NCI-H187 (cell line): ENCODE results near the gene SEMA5B.

Experiments
- DNase-seq, 2 experiments: peaks; one replicate each; lab custom pipeline; 2025; lab: John Stamatoyannopoulos, UW

The SEMA5B gene

DNA sequence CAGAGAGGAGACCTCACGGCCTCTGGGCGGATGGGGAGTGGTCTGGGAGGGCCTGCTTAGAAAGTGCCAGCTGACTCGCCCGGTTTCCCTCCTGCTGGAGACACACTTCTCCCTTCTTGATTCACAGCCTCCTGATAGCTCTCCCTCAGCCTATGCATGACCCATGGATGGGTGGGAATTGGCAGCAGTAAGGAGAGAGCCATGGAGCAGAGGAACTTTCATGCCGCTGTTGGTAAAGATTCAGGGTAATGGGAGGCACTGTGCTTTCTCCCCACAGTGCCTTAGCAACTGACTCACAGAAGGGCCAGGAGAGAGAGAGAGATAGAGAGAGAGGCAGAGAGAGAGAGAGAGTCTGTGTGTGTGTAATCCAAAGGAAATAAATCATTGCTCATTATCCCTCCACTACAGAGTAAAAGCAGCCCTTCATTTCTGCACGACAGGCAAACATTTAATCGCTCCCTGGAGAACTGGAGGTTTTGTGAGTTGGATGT is 82.8 kb downstream of the SEMA5B start:
- no peak for DNase-seq

DNA sequence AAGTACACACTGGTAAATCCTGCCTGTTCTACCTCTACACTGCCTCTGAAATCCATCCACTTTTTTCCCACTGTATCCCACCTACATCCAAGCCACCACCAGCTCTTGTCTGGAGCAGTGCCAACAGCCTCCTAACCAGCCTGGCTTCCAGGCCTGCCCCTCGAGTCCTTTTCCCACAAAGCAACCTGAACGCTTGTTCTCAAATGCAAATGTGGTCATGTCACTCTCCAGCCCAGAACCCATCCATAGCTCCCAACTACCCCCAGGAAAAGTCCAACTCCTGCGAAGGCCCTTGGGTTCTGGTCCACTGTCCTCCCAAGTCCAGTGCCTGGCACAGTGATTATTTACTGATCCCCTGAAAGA is 83.8 kb downstream of the SEMA5B start:
- no peak for DNase-seq

DNA sequence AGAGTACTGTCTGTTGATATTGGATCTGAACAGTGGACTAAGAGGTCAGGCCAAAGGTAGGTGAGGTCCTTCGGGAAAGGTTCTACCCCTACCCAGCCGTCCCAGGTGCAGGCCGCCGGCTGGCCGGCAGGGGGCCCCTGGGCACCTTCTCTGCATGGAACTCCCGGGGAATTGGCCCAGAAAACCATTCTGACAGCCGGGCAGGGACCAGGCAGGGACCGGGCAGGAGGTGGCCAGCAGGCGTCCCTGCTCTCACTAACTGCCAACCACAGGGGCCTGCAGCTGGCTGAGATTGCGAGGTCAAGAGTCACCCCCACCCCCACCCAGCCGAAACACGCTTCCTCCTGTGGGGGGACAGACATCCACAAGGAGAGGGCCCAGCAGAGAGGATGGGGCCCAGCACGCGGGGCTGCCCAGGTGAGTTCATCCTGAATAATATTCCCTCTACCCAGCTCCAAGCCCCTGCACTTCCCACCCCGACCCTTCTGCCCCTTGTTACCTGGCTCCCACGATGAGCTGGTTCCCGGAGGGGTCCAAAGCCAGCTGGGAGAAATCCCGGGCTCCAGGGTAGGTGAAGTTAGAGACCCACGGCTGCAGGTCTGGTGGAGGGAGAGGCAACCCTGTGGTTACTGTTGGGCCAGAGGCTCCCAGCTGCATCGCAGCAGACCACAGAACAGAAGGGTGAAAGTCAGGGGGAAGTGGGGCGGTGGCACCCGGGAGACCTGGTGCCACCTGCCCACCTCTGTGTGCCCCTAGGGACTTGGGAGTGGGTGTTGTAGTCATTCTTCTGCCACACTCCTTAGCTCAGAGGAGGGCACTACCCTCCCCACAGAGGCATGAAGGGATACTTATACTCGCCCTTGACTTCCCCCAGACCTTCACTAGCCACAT is 84.4 kb downstream of the SEMA5B start:
- DNase-seq, result peak in 1 of 2 experiments; percentile 10

DNA sequence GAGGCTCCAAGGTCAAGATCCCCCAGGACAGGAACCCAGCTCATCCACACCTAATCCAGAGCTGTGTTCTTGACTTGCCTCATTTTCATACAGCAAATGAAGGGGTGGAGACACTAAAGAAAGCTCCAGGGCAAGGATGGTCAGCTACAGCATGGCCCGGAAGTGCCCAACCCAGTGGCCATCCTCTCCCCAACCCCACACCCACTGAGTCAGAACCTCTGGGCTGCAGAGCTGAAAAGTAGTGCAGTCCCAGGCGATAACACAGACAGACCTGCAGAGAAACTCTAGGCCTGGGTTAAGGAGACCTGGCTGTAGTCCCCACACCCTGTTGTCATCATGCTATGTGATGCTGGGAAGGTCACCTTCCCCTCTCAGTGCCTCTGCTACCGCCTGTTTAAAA is 85.3 kb downstream of the SEMA5B start:
- DNase-seq, result no peak

DNA sequence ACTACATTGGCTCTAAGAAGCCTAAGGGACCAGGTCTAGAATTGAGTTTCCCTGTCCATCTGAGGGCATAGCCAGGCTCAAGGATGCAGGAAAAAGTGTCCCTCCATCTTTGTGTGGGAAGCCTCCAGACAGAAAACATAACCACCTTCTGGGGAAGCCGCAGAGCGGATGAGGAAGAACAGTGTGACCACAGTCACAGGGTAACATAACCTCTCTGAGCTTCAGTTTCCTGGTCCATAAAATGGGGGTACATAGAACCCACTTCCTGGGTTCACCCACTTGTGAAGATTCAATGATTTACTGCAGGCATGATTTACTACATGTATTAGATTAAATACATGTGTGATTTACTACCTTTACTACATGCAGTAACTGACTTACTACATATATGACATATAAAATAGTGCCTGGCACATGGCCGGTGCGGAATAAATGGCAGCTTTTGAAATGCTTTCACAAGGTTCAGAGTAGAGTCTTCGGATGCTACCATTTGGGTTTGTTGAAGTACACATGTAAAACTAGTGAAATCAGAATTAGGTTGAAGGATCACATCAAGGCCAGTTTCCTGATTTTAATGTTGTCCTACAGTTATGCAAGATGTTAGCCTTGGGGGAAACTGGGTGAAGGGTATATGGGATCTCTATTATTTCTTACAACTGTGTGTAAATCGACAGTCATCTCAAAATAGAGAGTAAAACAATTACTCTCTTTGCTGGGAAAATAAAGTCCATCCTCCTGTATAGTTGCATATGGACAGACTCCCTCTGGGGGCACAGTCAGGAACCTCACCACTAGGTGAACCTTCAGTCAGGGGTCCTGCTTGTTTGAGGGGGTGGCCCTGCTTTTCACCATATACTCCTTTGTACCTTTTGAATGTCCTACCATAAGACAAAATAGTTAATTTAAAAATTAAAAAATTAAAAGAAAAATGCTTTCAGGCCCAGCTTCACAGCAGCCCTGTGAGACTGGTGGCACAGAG is 86.0 kb downstream of the SEMA5B start:
- DNase-seq, result no peak

DNA sequence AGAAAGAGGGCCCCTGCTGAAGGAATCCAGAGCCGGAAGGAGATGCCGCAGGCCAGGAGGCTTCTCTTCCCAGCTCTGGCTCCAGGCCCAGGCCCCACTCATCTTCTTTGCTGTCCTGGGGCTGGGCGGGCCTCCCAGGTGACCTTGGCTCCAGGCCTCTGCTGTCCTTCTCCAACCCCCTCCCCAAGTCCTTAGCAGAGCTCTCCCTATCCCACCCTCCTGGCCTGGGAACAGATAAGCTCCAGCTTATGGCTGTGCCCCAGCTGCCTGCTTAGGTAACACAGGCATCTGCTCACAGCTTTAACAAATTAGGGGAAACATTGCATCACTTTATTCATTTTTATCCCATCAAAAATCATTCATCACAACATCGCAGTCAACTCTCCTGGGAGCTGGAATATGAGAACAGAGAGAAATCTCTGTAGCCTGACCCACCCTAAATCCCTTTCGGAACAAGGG is 86.9 kb downstream of the SEMA5B start:
- no peak for DNase-seq

DNA sequence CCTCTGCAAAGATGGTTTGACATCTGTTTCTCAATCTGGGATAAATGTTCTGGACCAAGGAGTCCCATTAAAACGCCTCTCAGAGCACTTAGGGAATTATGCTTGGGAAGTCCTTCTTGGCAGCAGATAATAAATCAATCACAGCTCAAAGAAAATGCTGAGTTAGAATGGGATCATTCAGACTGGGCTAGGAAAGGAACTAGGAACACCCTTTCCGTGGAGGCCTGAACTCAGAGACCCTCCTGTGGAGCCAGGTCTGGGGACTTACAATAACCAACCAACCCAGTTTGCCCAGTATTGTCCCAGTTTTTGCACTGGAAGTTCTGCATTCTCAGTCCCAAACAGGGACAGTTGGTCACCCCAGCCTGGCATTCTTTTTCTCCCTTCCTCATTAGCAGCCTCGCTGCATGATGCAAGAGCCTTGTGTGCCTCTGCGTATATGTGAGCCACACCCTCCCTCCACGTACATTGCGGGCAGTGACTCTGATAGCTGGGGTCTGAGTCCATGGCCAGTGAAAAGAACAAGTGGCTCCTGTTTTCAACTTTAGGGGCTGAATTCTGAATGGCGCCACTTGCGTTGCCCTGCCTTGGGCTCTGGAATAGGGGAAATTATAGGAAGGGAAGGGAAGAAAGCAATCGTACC is 88.7 kb downstream of the SEMA5B start:
- DNase-seq, result no peak

DNA sequence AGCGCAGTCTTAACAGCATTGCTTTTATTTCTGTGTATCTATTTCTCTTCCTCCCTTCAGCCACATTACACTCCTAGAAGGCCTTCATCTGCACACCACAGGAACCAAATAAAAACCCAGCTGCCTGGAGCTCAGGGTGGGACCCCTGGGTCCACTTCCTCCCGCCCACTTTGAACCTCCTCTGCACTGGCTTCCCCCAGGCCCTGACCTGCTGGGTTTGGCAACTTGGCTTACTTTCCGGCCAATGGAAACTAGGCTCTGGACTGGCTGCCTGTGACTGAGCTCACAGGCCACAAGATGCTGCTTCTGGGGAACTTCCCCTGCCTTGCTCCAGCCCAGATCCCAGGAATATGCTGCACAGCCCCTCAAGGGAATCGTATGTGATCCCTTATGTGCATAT is 89.8 kb downstream of the SEMA5B start:
- DNase-seq, result no peak

DNA sequence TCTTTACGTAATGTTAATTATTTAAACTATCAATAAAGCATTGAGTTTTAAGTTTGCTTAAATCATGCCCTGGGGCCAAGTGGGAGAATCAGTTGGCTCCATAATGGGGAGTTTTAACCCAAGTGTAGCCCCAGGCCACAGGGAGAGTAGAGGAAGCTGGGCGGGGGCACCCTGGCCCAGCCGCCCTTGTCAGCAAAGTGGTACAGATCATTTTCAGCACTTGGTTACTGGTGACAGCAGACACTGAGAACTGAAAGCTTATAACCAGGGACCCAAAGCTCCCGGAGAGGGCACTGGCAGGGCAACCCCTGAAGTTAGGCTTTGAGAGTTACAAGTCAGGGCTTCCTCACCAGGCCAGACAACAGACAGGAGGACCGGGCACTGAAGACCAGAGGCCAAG is 90.6 kb downstream of the SEMA5B start:
- DNase-seq, result no peak

DNA sequence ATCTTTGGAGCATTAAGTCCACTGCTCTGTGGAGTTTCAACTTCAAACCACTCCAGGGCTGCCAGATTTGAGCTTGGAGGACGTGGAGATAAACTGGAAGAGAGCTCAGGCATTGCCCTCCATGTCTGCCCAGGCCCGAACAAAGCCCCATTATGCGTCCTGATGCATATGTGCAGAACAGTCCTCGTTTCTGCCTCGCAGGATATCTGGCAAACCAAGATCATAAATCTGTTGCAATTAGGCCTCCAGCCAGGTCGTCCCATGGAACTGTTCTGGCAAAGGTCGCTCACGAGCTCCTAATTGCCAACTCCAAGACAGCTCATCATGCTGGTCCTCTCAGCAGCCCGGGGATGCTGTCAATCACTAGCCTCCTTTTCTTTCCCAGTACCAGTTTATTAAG is 91.2 kb downstream of the SEMA5B start:
- no peak for DNase-seq

DNA sequence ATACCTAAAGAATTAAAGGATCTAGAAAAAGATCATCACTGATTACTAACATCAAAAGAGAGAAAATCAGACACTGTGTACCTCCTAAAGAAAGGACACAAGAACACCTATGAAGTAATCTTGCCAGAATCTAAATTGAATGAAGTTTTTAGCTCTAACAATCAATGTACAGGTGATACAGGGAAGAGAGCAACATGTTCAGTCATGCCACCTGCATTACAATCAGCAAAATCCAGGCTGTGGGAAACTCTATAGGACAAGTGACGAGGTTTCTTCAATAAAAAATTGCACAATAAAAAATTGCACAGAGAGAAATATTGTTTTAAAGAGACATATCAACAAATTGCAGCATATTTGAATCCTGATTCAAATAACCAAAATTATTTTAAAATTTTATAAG is 93.3 kb downstream of the SEMA5B start:
- no peak for DNase-seq

DNA sequence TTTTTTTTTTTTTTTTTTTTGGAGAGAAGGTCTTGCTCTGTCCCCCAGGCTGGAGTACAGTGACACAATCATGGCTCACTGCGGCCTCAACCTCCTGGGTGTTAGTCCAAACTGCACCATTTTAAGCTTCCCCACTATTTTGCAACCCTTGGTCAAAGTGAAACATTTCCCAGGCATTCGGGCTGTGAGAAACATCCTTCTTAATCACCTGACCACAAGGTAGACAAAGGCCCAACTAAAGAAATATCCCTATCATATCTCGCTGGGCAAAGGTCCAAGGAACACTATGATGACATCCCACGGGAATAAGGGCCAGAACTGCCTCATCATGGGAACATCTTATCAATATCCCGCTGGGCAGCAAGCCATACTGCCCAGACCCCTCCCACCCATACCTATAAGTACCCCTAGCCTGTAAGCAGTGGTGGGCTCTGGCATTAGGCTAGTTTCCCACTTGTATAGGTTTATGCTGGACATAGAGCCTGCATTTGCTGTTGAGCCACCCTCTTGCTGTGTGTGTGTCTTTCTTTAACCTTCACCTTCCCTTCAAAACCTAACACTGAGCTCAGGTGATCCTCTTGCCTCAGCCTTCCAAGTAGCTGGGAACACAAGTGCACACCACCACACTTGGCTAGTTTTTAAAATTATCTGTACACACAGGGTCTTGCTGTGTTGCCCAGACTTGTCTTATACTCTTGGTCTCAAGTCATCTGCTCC is 95.2 kb downstream of the SEMA5B start:
- no peak for DNase-seq

DNA sequence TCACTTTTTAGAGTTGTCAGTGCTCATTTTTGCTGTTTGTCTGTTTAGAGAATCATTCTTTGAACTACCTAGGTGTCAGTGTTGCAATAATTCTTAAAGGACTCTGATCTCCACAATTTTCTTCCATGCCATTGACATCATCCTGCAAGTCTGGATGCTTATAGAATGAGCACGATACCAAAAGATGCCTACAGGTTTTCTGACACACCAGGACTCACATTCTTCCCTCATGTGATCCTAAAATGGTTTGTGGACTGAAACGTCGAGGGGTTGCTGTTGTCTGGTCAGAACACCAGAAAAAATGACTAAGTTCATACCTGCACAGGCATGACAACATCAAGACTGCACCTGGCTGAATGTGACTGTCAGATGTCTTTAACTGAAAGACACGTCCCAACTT is 95.9 kb downstream of the SEMA5B start:
- DNase-seq, result no peak

DNA sequence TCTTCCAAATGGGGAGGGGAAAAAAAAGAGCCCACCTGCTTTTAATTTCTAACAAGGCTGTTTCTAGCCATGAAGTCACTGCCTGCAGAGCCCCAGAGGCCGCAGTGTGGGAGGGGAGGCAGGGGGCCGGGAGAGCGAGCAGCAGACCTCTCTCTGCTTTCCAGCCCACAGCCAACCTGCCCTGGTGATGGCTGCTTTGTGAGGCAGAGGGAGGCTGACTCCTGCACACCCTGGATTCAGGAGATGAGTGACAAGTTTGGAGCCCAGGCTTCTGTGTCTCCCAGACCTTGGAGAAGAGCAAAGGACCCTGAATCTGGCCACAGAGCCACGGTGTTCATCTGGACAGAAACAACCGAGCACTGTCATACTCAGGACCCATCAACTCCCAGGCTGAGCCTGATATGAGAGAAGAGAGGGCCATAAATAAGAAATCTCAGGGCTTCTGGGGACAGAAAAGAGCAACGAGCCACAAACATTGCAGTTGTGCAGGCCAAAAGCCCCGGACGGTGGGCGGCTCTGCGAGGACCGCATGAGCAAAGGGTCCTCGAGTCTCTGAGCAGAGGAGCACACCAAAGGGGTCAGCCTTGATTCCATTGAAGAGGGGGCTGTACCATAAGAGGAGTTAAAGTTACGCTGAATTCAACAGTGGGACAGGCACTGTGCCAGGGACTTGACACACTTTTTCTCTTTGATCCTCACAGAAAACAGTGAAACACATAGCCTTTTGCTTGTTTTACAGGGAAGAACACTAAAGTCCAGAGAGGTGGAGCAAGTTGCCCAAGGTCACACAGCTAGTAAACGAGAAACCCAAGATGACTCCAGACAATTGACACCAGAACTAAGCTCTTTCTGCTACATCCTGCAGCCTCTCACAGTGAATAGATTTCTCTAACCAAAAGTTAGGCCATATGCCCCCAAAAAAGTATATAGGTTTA is 97.2 kb downstream of the SEMA5B start:
- no peak for DNase-seq

DNA sequence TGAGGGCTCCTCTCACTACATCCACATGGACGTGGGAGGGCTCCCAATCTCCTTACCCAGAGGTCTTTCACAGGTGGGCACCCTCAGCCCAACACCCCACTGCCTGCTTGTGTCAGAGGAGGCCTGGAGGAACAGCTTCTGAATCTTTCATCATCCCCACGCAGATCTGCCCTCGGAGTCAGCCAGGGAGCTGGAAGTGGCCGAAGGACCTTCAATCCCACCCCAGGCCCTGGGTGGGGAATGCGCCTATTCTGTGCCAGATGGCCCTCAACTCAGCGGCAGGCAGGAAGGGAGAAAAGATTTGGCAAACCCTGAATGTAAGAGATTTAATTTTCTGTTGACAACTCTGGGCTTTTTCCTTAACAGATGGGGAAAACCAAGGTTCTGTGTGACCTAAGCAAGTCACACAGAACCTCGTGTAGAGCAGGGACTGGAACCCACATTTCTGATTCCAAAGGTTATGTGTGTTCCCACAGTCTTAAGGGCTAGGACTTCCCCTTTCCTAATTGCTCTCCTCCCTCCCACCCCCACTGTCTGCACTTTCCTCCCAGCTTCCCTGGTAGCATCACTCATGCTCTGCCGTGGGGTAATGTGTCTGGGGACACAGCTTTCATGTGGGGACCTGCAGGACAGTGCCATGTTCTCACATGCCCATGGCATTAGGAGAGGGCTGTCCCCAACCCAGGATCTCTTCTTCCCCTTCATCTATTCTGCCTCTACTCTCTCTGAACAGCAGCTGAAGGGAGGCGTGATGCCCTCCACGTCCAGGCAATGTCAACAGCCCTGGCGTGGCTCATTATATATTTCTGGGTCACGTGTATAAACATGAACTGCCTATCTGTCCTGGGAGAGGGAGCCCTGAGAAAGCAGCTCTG is 98.1 kb downstream of the SEMA5B start:
- no peak for DNase-seq

DNA sequence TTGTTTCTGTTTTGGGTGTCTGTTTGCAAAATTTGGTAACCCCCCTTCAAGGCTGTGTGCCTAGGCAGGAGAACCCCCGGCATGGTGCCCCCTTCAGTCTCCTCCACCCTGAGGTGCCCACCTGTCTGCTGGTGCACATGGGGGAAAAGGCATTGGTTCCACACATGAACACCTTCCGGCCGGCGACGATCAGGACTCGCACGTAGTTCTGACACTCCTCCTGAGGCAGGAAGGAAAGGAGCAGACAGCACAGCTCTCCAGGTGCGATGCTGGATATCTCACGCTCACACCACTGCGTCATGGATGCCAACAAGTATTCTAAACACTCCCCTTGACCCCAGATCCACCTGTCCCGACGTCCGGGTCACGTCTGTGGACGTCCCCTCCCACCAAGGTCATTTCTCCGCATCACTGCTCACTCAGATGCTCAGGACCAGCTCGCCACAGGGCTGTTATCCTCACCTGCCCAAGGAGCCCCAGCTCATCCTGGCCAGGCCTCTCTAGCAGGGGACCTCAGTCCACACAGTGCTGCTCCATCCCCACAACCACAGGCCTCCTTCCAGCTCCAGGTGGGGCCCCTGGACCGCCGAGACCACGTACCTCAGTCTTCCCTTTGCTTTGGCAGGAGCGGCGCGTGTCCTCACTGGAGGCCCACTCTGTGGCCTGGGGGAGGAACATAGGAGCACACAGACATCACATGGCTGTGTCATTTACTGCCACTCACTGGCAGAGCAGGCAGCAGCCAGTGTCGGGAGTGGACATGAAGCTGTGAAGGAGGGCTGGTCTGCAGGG is 99.0 kb downstream of the SEMA5B start:
- DNase-seq, result no peak

DNA sequence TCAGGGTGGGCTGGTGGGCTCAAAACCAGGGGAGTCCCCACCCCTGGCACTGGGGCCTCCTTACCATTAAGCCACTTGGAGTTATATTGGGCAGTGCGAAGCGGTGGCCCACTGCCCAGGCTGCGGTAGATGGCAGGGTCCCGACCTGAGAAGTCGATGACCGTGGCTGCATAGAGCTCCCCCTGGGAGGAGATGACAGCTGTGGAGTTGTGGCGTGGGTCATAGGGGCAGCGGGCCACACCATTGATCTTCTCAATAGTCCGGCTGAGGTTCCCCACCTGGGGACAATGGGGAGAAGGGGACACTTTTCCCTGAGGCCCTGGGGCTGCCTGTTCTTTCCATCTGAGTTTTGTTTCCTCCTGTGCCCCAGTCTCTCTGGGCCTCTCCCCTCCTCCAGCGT is 99.8 kb downstream of the SEMA5B start:
- no peak for DNase-seq

DNA sequence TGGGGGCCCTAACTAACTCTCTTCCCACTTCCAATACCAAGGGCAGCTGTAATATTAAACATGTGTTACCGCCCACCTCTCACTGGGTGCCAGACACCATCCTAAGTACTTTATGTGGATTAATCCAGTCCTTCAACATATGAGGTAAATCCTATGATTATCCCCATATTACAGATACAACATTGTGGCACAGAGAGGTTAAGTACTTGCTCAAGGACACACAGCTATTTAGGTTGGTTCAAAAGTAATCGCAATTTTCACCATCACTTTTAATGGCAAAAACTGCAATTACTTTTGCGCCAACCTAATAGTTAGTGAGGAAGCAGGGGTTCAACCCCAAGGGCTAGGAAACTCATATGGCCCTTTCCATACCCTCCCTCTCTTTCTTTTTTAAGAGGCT is 100.8 kb downstream of the SEMA5B start:
- no peak for DNase-seq

DNA sequence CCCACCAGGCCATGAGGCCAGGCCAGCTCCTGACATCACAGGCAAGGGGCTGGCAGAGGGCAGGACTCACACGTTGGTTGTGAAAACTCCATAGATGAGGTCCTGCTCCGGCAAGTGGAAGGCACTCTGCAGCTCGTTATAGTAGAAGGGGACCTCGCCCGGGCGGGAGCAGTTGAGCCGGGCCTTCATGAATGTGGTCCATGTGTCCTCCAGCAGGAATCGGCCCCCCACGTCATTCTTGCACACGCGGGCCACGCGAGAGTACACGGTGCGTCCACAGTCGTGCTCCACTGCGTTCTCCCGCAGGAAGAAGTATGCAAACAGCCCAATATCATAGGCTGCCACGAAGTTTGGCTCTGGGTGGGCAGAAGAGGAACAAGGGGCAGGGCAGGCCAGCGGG is 101.2 kb downstream of the SEMA5B start:
- DNase-seq, result no peak
